SK-N-SH (cell line): ENCODE results near the gene RASGEF1C. TPM values are rescaled to one million over a fixed set of nuclear protein-coding genes. Genes with fewer than 3 reads are reported as not detected.

Experiments used
- CTCF ChIA-PET: fragments of 300-600, 350-600 bp; formaldehyde crosslinking; extraction: SDS; loops from one replicate; lab custom pipeline; 2021; lab: Yijun Ruan, JAX
- POLR2A ChIA-PET: fragments of 350-600 bp; sonication (Branson Sonifier 250); formaldehyde crosslinking; extraction: SDS; loops from one replicate; lab custom pipeline; 2020; ENCODE audit warnings: antibody characterized with exemption, inconsistent platforms; lab: Yijun Ruan, JAX
- DNase-seq: peaks from one replicate; pipeline ENCODE4 v3.0.0; 2012
- H2AFZ ChIP-seq: fragments of 200-600 bp; sonication (generic); 2 replicates; pipeline ENCODE4 v1.8.1; 2016; ENCODE audit warnings: antibody characterized with exemption, mild to moderate bottlenecking, low read depth
- H3F3A ChIP-seq: fragments of 200-600 bp; sonication (generic); replicated peaks from 2 replicates; pipeline ENCODE3; 2016; ENCODE audit warnings: antibody characterized with exemption, mild to moderate bottlenecking; ENCODE audit not compliant: insufficient read depth
- H3K27ac ChIP-seq, 2 experiments: fragments of 200-500 bp in 1 of 2; fragments of 200-600 bp in 1 of 2; sonication (Bioruptor generic) in 1 of 2; sonication (generic), shearing (Covaris generic) in 1 of 2; 2 replicates each; pipeline versions ENCODE4 v1.5.1 to v1.6.1; 2014 to 2016; ENCODE audit warnings: low read depth in 2 of 2, inconsistent platforms in 1 of 2, low read length in 1 of 2, mild to moderate bottlenecking in 1 of 2, mixed read lengths in 1 of 2
- H3K27me3 ChIP-seq: fragments of 200-600 bp; sonication (generic), shearing (Covaris generic); 2 replicates; pipeline ENCODE4 v1.6.1; 2016; ENCODE audit warnings: mixed run types; ENCODE audit not compliant: insufficient read depth
- H3K36me3 ChIP-seq, 2 experiments: fragments of 200-500 bp in 1 of 2; fragments of 200-600 bp in 1 of 2; sonication (Bioruptor generic) in 1 of 2; sonication (generic) in 1 of 2; replicated peaks in 1 of 2; 2 replicates each; pipeline versions ENCODE3 to v1.5.1; 2014 to 2016; ENCODE audit warnings: low read length in 1 of 2, mild to moderate bottlenecking in 1 of 2; ENCODE audit not compliant: insufficient read depth in 2 of 2, control insufficient read depth in 1 of 2
- H3K4me1 ChIP-seq, 2 experiments: fragments of 200-500 bp in 1 of 2; fragments of 200-600 bp in 1 of 2; sonication (Bioruptor generic) in 1 of 2; sonication (generic), shearing (Covaris generic) in 1 of 2; 2 replicates each; pipeline versions ENCODE4 v1.5.1 to v1.6.1; 2014 to 2016; ENCODE audit warnings: low read depth in 1 of 2, low read length in 1 of 2, mixed run types in 1 of 2; ENCODE audit not compliant: insufficient read depth in 2 of 2, control insufficient read depth in 1 of 2
- H3K4me2 ChIP-seq: fragments of 200-600 bp; sonication (generic), shearing (Covaris generic); 2 replicates; pipeline ENCODE4 v1.6.1; 2017; ENCODE audit warnings: mixed run types
- H3K4me3 ChIP-seq, 2 experiments: fragments of 200-500 bp in 1 of 2; fragments of 200-600 bp in 1 of 2; sonication (Bioruptor generic) in 1 of 2; sonication (generic), shearing (Covaris generic) in 1 of 2; 2 replicates each; pipeline versions ENCODE4 v1.5.1 to v1.8.1; 2014 to 2016; ENCODE audit warnings: low read depth in 2 of 2, inconsistent platforms in 1 of 2, low read length in 1 of 2, mild to moderate bottlenecking in 1 of 2, mixed read lengths in 1 of 2, moderate library complexity in 1 of 2
- H3K79me2 ChIP-seq: fragments of 200-600 bp; sonication (generic); 2 replicates; pipeline ENCODE4 v1.8.1; 2017; ENCODE audit warnings: mild to moderate bottlenecking; ENCODE audit not compliant: insufficient read depth
- H3K9ac ChIP-seq: fragments of 200-600 bp; sonication (generic); 2 replicates; pipeline ENCODE4 v1.6.1; 2017; ENCODE audit warnings: mixed run types
- H3K9me2 ChIP-seq: fragments of 200-600 bp; sonication (generic); 2 replicates; pipeline ENCODE4 v1.6.1; 2017; ENCODE audit warnings: mixed run types
- H3K9me3 ChIP-seq: fragments of 200-600 bp; sonication (generic); 2 replicates; pipeline ENCODE4 v1.6.1; 2017; ENCODE audit warnings: mixed run types, mild to moderate bottlenecking, moderate library complexity
- H4K20me1 ChIP-seq: fragments of 200-600 bp; sonication (generic); 2 replicates; pipeline ENCODE4 v1.6.1; 2017; ENCODE audit warnings: mild to moderate bottlenecking, mixed run types; ENCODE audit not compliant: insufficient read depth
- CHD2 ChIP-seq: fragments of 150-350 bp; IDR thresholded peaks from 2 replicates; pipeline ENCODE4 v1.6.1; 2018; ENCODE audit warnings: low read length; ENCODE audit not compliant: partially characterized antibody
- CTCF ChIP-seq: fragments of 200-600 bp; sonication (generic); IDR thresholded peaks from 2 replicates; pipeline ENCODE4 v1.6.1; 2017; ENCODE audit warnings: antibody characterized with exemption, mild to moderate bottlenecking, moderate library complexity
- EP300 ChIP-seq, 2 experiments: IDR thresholded peaks; 2 replicates each; pipeline versions ENCODE4 v1.4.0 to v1.6.1; 2012; ENCODE audit warnings: borderline replicate concordance in 1 of 2, low read depth in 1 of 2, low read length in 1 of 2
- FOSL2 ChIP-seq: IDR thresholded peaks from 2 replicates; pipeline ENCODE4 v1.4.0; 2012; ENCODE audit warnings: low read depth, mild to moderate bottlenecking, moderate library complexity, borderline replicate concordance
- FOXJ3 ChIP-seq: sonication (generic); formaldehyde crosslinking; IDR thresholded peaks from 2 replicates; pipeline ENCODE4 v1.5.1; 2020; ENCODE audit warnings: mild to moderate bottlenecking, missing genetic modification reagents
- FOXM1 ChIP-seq: IDR thresholded peaks from 2 replicates; pipeline ENCODE4 v1.4.0; 2012; ENCODE audit warnings: low read depth, mild to moderate bottlenecking
- GABPA ChIP-seq: IDR thresholded peaks from 2 replicates; pipeline ENCODE4 v1.4.0; 2012; ENCODE audit warnings: low read depth, mild to moderate bottlenecking
- GATA2 ChIP-seq: sonication (generic); formaldehyde crosslinking; IDR thresholded peaks from 2 replicates; pipeline ENCODE4 v1.5.0; 2020; ENCODE audit warnings: mild to moderate bottlenecking, missing genetic modification reagents
- MAX ChIP-seq: IDR thresholded peaks from 2 replicates; pipeline ENCODE4 v1.4.0; 2012; ENCODE audit warnings: low read depth
- MEF2A ChIP-seq: IDR thresholded peaks from 2 replicates; pipeline ENCODE4 v1.4.0; 2012; ENCODE audit warnings: low read depth, borderline replicate concordance
- MXI1 ChIP-seq: IDR thresholded peaks from 2 replicates; pipeline ENCODE4 v1.6.1; 2012; ENCODE audit warnings: mild to moderate bottlenecking, low read depth, low read length, improper control_type of control experiment
- NRF1 ChIP-seq: IDR thresholded peaks from 2 replicates; pipeline ENCODE4 v1.6.1; 2012; ENCODE audit warnings: low read depth, mild to moderate bottlenecking, low read length
- PBX3 ChIP-seq: IDR thresholded peaks from 2 replicates; pipeline ENCODE4; 2012
- POLR2AphosphoS5 ChIP-seq: IDR thresholded peaks from 2 replicates; pipeline ENCODE4 v1.6.1; 2012; ENCODE audit warnings: low read depth, low read length
- RAD21 ChIP-seq: IDR thresholded peaks from 2 replicates; pipeline ENCODE4 v1.6.1; 2012; ENCODE audit warnings: mild to moderate bottlenecking, low read length
- RCOR1 ChIP-seq: fragments of 150-350 bp; IDR thresholded peaks from 2 replicates; pipeline ENCODE4 v1.6.1; 2017; ENCODE audit warnings: antibody characterized with exemption, low read length
- SMC3 ChIP-seq: IDR thresholded peaks from 2 replicates; pipeline ENCODE4 v1.6.1; 2012; ENCODE audit warnings: low read depth, low read length, improper control_type of control experiment
- TAF1 ChIP-seq: IDR thresholded peaks from 2 replicates; pipeline ENCODE4 v1.6.1; 2012; ENCODE audit warnings: low read depth, mild to moderate bottlenecking, low read length, moderate library complexity, borderline replicate concordance
- YY1 ChIP-seq: IDR thresholded peaks from 2 replicates; pipeline ENCODE4 v1.4.0; 2012; ENCODE audit warnings: low read depth, mild to moderate bottlenecking
- WGBS: methylation state at CpG from one replicate; pipeline ENCODE4 v1.1.6; 2017; ENCODE audit warnings: low lambda C conversion rate; 5-methylcytosine and 5-hydroxymethylcytosine counted together
- polyA plus RNA-seq, 3 experiments: library from polyadenylated mRNA; depleted of rRNA; stranded (reverse); fragments of >200 nt; gene quantifications; 2 replicates each; pipeline ENCODE4 v1.2.3, GENCODE V29; 2012
- TF ChIP-seq, protein P1 (sequence below): IDR thresholded peaks from 2 replicates; pipeline ENCODE4 v1.4.0; 2012; ENCODE audit warnings: low read depth, borderline replicate concordance

RASGEF1C gene
- polyA plus RNA-seq, 1 of the 3 experiments (the other 2 are of a cell fraction), result not detected

- Histone ChIP-seq H3K9me3 (no peaks in the 10 kb centered on the region), H4K20me1 (no peaks in the 10 kb centered on the region), H3K4me1 (peaks cover 0 to 6% of the 10 kb centered on the region in 2 experiments; a peak in 1 of 4 replicates), H3K27ac (no peak overlapping the region), H3K27me3 (no peaks in the 10 kb centered on the region), H3K4me2 (no peak overlapping the region), H3K9ac (no peak overlapping the region), H3K9me2 (no peaks in the 10 kb centered on the region), H3K79me2 (no peaks in the 10 kb centered on the region), H3K36me3 (no peaks in the 10 kb centered on the region), H3F3A (peaks cover 3% of the 10 kb centered on the region), H2AFZ (no peak overlapping the region), H3K4me3 (no peak overlapping the region)
- 94% methylated on average over 7 of the region's 8 CpGs for WGBS
- TF ChIP-seq GABPA (no peak), CHD2 (no peak), MXI1 (no peak), TAF1 (no peak), RAD21 (no peak), FOXJ3 (no peak), NRF1 (no peak), FOXM1 (no peak), MAX (no peak), POLR2AphosphoS5 (no peak), RCOR1 (no peak), YY1 (no peak), PBX3 (no peak), EP300 (IDR thresholded peaks at IDR 0.05; ENCODE audit: borderline replicate concordance in 1 of 2, low read depth in 1 of 2, low read length in 1 of 2) (no peak), CTCF (no peak), MEF2A (no peak), GATA2 (CRISPR knock-in tag) (no peak), SMC3 (no peak), FOSL2 (no peak)
- TF ChIP-seq, protein P1, sequence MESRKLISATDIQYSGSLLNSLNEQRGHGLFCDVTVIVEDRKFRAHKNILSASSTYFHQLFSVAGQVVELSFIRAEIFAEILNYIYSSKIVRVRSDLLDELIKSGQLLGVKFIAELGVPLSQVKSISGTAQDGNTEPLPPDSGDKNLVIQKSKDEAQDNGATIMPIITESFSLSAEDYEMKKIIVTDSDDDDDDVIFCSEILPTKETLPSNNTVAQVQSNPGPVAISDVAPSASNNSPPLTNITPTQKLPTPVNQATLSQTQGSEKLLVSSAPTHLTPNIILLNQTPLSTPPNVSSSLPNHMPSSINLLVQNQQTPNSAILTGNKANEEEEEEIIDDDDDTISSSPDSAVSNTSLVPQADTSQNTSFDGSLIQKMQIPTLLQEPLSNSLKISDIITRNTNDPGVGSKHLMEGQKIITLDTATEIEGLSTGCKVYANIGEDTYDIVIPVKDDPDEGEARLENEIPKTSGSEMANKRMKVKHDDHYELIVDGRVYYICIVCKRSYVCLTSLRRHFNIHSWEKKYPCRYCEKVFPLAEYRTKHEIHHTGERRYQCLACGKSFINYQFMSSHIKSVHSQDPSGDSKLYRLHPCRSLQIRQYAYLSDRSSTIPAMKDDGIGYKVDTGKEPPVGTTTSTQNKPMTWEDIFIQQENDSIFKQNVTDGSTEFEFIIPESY, result no peak
- POLR2A ChIA-PET, result no interaction called here
- CTCF ChIA-PET, result no interaction called here
- DNase-seq, result no peak
Measured at GRCh38 chr5:180088561-180088960, 120.5 kb downstream of the RASGEF1C start.
